Fibroblast of lung (primary cell): ENCODE data around the gene MAST1. TPM values are rescaled to one million over a fixed set of nuclear protein-coding genes. Genes with fewer than 3 reads are reported as not detected.

Experiments used
- DNase-seq, 2 donors: peaks; one replicate each; pipeline versions ENCODE4 v3.0.0 to v3.0.0-alpha.2; 2010; ENCODE audit warnings: low read depth in 2 of 2
- H2AFZ ChIP-seq: 2 replicates; pipeline ENCODE4 v1.5.1; 2012; ENCODE audit warnings: low read length, control low read depth, inconsistent platforms
- H3K27ac ChIP-seq: 2 replicates; pipeline ENCODE4 v1.5.1; 2011; ENCODE audit warnings: low read length, control low read depth; ENCODE audit not compliant: insufficient read depth
- H3K27me3 ChIP-seq: 2 replicates; pipeline ENCODE4 v1.5.1; 2011; ENCODE audit warnings: mild to moderate bottlenecking, low read length; ENCODE audit not compliant: control insufficient read depth, insufficient read depth
- H3K36me3 ChIP-seq: 2 replicates; pipeline ENCODE4 v1.5.1; 2011; ENCODE audit warnings: low read length; ENCODE audit not compliant: control insufficient read depth, insufficient read depth
- H3K4me1 ChIP-seq: 2 replicates; pipeline ENCODE4 v1.5.1; 2011; ENCODE audit warnings: low read length; ENCODE audit not compliant: control insufficient read depth, insufficient read depth; ENCODE audit errors: extremely low read depth
- H3K4me2 ChIP-seq: 2 replicates; pipeline ENCODE4 v1.5.1; 2011; ENCODE audit warnings: low read length, control low read depth; ENCODE audit not compliant: insufficient read depth; ENCODE audit errors: extremely low read depth
- H3K4me3 ChIP-seq, 4 experiments: fragments of 200-600 bp in 1 of 4; sonication (generic) in 1 of 4; replicated peaks in 1 of 4; 2 replicates each; pipeline ENCODE4 v1.5.1; 2011 to 2016; ENCODE audit warnings: low read length in 4 of 4, low read depth in 3 of 4, mild to moderate bottlenecking in 3 of 4, control low read depth in 2 of 4, inconsistent platforms in 1 of 4, mixed read lengths in 1 of 4; ENCODE audit not compliant: insufficient read depth in 1 of 4; ENCODE audit errors: control extremely low read depth in 1 of 4
- H3K79me2 ChIP-seq: 2 replicates; pipeline ENCODE4 v1.5.1; 2012; ENCODE audit warnings: mild to moderate bottlenecking, low read length, inconsistent platforms; ENCODE audit not compliant: control insufficient read depth, insufficient read depth
- H3K9ac ChIP-seq: 2 replicates; pipeline ENCODE4 v1.5.1; 2011; ENCODE audit warnings: mild to moderate bottlenecking, low read length, control low read depth; ENCODE audit not compliant: insufficient read depth
- H3K9me3 ChIP-seq: 2 replicates; pipeline ENCODE4 v1.5.1; 2012; ENCODE audit warnings: low read depth, low read length; ENCODE audit not compliant: control insufficient read depth, insufficient read depth
- H4K20me1 ChIP-seq: 2 replicates; pipeline ENCODE4 v1.5.1; 2011; ENCODE audit warnings: low read length; ENCODE audit not compliant: control insufficient read depth, insufficient read depth; ENCODE audit errors: extremely low read depth
- CTCF ChIP-seq, 2 donors: IDR thresholded peaks in 1 of 2; conservative IDR thresholded peaks in 1 of 2; 1 replicate in 1 of 2; 2 replicates in 1 of 2; pipeline ENCODE4 v1.5.1; 2011 to 2012; ENCODE audit warnings: low read length in 2 of 2, control low read depth in 1 of 2, inconsistent platforms in 1 of 2, low read depth in 1 of 2, mild to moderate bottlenecking in 1 of 2
- EZH2 ChIP-seq: IDR thresholded peaks from 2 replicates; pipeline ENCODE4 v1.5.1; 2012; ENCODE audit warnings: low read length, control low read depth, mild to moderate bottlenecking; ENCODE audit errors: missing control alignments
- polyA plus RNA-seq, 2 donors: library from polyadenylated mRNA; depleted of rRNA in 1 of 2; stranded (reverse) in 1 of 2; unstranded in 1 of 2; fragments of >200 nt; gene quantifications; 2 replicates each; pipeline ENCODE4 v1.2.1, GENCODE V29; 2011 to 2012; ENCODE audit warnings: missing spikeins in 1 of 2
- total RNA-seq: library from RNA; depleted of rRNA; stranded (reverse); fragments of >200 nt; gene quantifications from 2 replicates; pipeline ENCODE4 v1.2.1, GENCODE V29; 2014

The MAST1 gene
- total and polyA plus RNA-seq, 2 donors (not counting 1 experiment from before 2014, with no cell fraction given) = 0.30 to 1.3 TPM

- Histone ChIP-seq H2AFZ (no peak overlapping the region), H3K4me3 (no peak overlapping the region), H3K9ac (no peak overlapping the region), H3K4me1 (no peaks in the 10 kb centered on the region), H3K4me2 (no peak overlapping the region), H3K9me3 (no peaks in the 10 kb centered on the region), H3K27me3 (peaks cover 3% of the 10 kb centered on the region), H3K79me2 (no peaks in the 10 kb centered on the region), H4K20me1 (no peaks in the 10 kb centered on the region), H3K36me3 (no peaks in the 10 kb centered on the region), H3K27ac (no peak overlapping the region)
- DNase-seq = no peak
- TF ChIP-seq EZH2 = no peak
- no peak for TF ChIP-seq CTCF (conservative IDR thresholded peaks at IDR 0.05 in 1 of 2, IDR thresholded peaks at IDR 0.05 in 1 of 2; ENCODE audit: low read depth in 1 of 2, low read length in 2 of 2)
These were observed 21.2 kb downstream of the MAST1 start for GRCh38 chr19:12859546-12859945.

- no peak for DNase-seq
- Histone ChIP-seq H3K4me1 (no peaks in the 10 kb centered on the region), H4K20me1 (no peaks in the 10 kb centered on the region), H3K27me3 (peaks cover 4% of the 10 kb centered on the region), H3K9me3 (no peaks in the 10 kb centered on the region), H3K4me3 (no peak overlapping the region), H3K4me2 (no peak overlapping the region), H2AFZ (no peak overlapping the region), H3K27ac (no peak overlapping the region), H3K36me3 (no peaks in the 10 kb centered on the region), H3K9ac (no peak overlapping the region), H3K79me2 (no peaks in the 10 kb centered on the region)
- TF ChIP-seq EZH2 = no peak
- TF ChIP-seq CTCF (conservative IDR thresholded peaks at IDR 0.05 in 1 of 2, IDR thresholded peaks at IDR 0.05 in 1 of 2; ENCODE audit: low read depth in 1 of 2, low read length in 2 of 2) = no peak
These were observed 25.8 kb downstream of the MAST1 start for GRCh38 chr19:12864143-12864542.

GRCh38 chr19:12864721-12865715 is 26.7 kb downstream of the MAST1 start:
- no peaks in the 10 kb centered on the region for H3K79me2 ChIP-seq
- TF ChIP-seq CTCF (conservative IDR thresholded peaks at IDR 0.05 in 1 of 2, IDR thresholded peaks at IDR 0.05 in 1 of 2; ENCODE audit: low read depth in 1 of 2, low read length in 2 of 2) (no peak), EZH2 (no peak)
- H2AFZ ChIP-seq = no peak overlapping the region
- H4K20me1 ChIP-seq = no peaks in the 10 kb centered on the region
- H3K9ac ChIP-seq = no peak overlapping the region
- no peaks in the 10 kb centered on the region for H3K36me3 ChIP-seq
- H3K4me2 ChIP-seq = no peak overlapping the region
- no peaks in the 10 kb centered on the region for H3K9me3 ChIP-seq
- no peak overlapping the region for H3K27ac ChIP-seq
- no peak overlapping the region for H3K4me3 ChIP-seq
- no peak for DNase-seq
- H3K27me3 ChIP-seq = peaks cover 4% of the 10 kb centered on the region
- no peaks in the 10 kb centered on the region for H3K4me1 ChIP-seq
